Measurements from ENCODE around the gene BZW2.
"Not testable (repeated sequence)": the region's sequence is repeated elsewhere in the genome, so short reads cannot be mapped to it uniquely, and the experiment has no call there.

DNA sequence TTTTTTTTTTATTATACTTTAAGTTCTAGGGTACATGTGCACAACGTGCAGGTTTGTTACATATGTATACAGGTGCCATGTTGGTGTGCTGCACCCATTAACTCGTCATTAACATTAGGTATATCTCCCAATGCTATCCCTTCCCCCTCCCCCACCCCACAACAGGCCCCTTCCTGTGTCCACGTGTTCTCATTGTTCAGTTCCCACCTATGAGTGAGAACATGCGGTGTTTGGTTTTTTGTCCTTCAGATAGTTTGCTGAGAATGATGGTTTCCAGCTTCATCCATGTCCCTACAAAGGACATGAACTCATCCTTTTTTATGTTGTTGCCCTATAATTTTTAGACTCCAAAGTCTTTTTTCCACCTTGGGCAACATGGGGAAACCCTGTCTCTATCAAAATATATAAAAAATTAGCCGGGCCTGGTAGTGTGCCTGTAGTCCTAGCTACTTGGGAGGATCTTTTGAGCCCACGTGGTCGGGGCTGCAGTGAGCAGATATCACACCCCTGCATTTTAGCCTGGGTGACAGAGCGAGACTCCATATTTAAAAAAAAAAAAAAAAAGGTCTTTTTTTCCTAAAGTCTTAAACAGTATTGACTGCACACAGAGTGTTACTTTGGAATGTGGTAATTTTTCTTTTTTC is 14.0 kb downstream of the BZW2 start:
- not testable (repeated sequence) for TF ChIP-seq EZH2 (IDR thresholded peaks at IDR 0.05; ENCODE audit: insufficient read depth, poor library complexity, severe bottlenecking); EZH2phosphoT487 (IDR thresholded peaks at IDR 0.05; ENCODE audit: insufficient read depth, low read depth)
